HG02943 (cell line): ENCODE results near the gene RUNX2.

Source experiments
- ATAC-seq: cut with Tn5 transposase; IDR thresholded peaks from one replicate; pipeline ENCODE4 v1.9.1; 2021; ENCODE audit warnings: mild to moderate bottlenecking, low read depth, moderate library complexity; ENCODE audit not compliant: unreplicated experiment

RUNX2 gene

GRCh38 chr6:45633272-45633908, 305.3 kb downstream of the RUNX2 start:
- ATAC-seq: no peak

- no peak for ATAC-seq
Measured at GRCh38 chr6:45634231-45634630, 306.1 kb downstream of the RUNX2 start.

GRCh38 chr6:45635284-45635867, 307.2 kb downstream of the RUNX2 start:
- no peak for ATAC-seq

DNA sequence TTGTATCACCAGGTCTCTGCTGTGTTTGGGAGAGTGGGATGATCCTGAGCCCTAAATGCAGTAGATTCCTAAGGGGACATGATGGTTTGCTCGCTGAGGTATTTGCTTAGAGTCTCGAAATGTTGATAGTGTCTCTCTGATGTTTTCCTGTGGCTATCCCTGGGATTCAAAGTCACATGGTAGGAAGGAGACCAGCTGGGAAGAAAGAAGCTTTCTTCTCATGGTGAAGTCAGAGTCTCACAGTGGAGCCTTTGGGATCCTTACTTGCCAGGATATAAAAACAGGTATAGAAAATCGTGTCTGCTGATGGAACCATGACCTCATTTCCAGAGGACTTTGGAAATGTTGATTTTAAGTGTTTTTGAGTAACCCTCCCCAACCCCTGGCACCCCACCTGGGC, 308.9 kb downstream of the RUNX2 start:
- no peak for ATAC-seq

DNA sequence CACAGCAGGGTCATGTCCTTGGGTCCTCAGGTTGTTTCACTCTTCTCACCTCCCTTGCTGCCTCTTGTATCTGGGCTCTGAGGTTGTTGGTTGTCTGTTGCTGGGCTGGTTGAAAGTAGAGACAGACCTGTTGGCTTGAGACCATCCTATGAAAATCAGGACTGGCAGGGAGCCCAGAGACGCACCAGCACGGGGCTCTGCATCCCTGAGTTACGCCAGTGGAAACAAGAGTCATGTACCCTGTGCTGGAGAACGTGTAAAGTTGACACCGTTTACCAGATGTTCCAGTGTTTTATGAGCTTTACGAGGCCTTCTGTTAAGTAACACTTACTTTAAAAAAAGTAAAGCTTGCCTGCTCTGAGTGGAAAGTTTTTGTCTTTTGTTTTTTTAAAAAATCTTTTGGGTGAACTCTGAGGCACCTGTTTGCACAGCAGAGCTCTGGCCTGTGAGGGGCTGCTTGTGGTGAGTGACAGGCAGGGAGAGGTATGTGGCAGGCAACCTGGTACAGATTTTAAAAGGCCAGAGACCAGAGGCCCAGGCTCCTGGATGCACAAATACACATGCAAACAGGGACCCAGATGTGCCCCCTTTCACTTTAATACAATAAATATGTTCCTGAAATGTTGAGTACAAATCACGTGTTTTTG, 309.6 kb downstream of the RUNX2 start:
- no peak for ATAC-seq

- no peak for ATAC-seq
Measured at GRCh38 chr6:45640081-45640491, 312.0 kb downstream of the RUNX2 start.

GRCh38 chr6:45640811-45641210, 312.7 kb downstream of the RUNX2 start:
- ATAC-seq: no peak

DNA sequence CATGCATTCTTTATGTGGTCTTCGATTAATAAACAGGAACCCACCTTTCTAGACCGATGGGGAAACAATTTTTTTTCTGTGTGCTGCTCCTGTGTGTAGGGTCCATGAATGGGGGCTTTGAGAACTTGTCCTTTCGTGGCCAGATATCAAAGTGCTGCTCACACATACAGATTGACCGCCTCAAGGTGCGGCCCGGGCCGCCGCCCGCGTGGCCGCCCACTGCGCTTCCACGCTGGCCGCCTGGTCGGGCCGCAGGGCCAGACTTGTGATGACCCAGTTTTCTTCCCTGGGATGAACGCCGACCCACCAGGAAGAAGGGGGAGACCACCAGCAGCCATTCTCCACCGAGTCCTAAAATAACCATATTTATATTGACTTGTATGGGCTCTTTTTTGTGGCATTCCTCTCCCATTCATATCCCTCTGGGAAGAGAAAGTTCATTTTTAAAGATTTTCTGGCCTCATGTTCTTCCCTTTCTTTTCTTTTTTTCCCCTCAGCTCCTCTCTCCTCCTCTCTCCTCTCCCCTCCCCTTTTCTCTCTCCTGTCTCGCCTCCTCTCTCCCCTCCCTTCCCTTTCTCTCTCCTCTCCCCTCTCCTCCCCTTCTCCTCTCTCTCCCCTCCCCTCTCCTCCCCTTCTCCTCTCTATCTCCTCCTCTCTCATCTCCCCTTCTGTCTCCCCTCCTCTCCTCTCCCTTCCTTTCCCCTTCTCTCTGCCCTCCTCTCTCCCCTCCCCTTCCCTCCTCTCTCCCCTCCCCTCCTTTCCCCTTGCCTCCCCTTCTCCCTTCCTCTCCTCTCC, 314.4 kb downstream of the RUNX2 start:
- no peak for ATAC-seq

- ATAC-seq: no peak
Measured at GRCh38 chr6:45643126-45643525, 315.0 kb downstream of the RUNX2 start.

GRCh38 chr6:45644720-45645119, 316.6 kb downstream of the RUNX2 start:
- no peak for ATAC-seq

DNA sequence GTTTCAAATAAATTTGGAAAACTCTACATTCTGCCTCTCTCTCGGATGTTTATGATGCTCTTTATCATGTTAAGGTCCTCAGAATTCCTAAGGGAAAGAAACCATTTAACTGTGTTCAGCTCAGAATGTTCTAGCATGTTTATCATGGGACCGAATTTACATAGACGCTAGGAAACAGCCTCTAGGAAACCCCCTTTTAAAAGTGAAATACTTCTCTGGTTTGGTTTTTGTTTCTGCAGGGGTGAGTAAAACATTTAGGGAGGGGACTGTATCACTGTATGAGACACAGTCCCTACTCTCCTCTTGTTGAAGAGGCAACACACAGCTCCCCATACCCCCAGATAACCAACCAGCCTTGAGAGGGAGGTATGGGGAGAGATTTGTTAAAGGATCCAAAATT, 317.2 kb downstream of the RUNX2 start:
- ATAC-seq: no peak

DNA sequence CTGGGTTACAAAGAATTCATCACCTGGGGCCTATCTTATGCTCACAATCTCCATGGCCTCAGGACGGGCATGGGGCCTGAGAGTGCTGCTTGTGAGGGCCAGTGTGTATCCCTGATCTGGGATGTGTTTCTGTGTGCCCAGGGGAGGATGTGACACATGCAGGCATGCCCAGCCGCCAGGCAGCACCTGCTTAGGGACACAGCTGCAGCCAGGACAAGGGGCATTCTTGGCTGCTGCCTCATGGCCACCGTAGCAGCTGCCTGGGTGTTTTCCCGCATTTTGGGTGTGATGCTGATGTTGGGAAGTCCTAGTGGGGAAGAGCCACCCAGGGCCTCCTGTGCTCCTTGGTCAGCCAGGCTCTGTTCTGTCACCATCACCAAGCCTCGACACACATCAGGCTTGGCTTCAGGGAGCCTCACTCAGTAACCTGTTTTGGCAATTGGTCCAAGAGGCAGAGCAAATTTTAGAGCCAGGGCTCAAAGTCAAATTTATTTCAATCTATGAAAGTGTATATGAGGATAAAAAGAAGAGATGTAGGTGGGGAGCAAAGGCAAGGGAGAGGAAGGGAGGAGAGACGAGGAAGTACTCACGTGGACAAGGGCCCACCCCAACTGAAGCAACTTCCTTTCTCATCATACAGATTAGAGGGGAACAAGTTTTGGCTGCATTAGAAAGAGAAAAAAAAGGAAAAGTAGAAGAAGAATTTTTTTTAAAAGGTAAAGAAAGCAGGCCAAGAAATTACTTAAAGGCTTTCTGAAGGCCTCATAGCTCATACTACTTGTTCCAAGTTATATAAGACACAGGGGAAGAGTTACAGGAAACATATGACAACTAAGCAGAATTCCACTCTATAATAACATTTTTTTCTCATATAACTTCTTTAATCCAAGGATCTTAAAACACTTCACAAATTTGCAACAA, 319.5 kb downstream of the RUNX2 start:
- ATAC-seq: no peak

DNA sequence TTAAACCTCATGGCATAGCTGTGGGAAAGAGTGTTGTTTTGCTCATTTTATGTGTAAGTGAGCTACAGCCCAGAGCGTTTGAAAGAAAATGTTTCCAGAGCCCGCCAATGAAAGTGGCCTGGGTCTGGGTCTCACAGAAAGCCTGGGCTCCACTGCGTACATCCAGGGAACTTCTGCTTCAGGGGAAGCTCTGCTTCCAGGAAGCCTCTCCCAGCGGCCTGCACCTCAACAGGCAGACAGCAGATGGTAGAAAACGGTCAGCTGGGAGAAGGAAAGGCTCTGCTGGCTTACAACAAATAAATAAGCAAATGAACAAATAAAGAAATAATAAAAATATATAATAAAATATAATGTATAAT, 320.1 kb downstream of the RUNX2 start:
- no peak for ATAC-seq

DNA sequence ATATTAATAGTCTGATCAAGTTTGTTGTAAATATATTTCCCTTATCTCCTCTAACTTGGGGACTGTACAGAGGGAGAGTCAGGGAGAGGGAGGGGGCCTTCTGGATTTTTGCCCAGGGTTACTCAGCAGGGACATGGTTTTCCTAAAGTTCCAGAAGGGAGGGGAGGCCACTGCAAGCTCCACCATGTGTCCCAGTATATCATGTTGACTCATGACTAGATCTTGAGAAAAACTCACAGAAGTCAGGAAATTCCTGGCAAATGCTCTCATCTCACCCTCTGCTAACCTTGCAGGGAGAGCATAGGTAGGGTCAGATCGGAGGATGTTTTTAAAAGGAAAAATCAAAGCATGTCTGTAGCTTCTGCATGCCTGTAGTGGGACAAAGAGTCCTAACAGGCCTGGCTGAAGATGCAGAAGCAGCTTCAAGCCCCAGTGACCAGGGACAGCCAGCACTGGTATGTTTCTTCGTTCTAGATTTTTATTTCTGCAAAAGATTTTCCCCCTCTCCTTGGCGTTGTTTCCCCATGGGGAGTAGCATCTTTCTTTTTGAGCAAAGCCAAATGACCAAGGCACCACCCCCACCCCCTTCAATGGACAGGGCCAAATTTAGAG, 322.5 kb downstream of the RUNX2 start:
- ATAC-seq: no peak

GRCh38 chr6:45651301-45651700, 323.2 kb downstream of the RUNX2 start:
- no peak for ATAC-seq

DNA sequence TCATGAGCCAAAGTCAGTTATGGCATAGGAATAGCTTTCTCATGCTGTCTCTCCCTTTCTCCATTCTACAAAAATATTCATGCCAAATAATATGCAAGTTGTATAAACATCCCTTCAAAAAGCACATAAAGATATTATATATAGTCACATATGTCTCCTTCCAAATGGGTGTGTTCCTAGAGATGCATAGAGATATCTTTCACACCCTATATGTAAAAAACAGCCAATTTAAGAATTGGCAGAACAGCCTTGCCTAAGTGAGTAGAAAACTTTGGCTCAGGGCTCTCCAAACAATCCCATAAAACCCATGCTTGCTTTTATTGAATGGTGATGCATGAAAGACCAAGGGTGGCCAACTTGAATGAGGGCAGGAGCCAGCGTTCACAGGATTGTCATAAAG, 324.3 kb downstream of the RUNX2 start:
- no peak for ATAC-seq

- no peak for ATAC-seq
Measured at GRCh38 chr6:45653117-45653883, 325.2 kb downstream of the RUNX2 start.

GRCh38 chr6:45654673-45655072, 326.5 kb downstream of the RUNX2 start:
- ATAC-seq: no peak

DNA sequence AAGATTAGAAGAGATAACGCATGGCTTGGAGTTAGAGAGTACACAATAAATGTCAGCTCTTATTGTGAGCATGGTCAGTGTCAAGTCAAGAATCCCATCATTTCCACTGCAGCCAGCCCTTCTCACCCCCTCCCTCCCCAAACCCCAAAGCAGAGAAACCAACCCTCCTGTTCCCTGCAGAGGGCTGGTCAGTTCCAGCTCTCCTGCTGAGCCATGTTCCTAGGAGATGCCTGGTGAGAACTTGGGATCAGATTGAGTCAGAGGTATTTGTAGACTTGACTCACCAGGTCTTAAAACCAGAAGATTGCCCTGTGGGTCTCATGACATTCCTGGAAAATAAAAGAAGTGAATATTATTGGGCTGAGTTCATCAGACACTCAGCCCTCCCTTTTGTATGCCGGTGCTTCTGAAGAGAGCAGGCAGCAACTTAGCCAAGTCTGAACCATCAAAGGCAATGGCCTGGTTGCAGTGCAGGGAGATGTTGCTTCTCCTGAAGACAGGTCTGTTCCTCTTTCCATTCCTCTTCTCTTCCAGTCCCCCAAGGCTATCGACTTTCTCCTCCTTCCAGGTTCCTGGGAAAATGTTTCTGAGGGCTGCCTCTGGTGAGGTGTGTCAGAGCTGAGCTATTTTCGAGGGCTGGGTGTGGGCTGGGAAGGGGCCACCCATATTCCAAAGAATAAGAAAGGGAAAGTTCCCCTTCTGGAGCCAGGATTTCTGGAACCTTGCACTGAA, 327.8 kb downstream of the RUNX2 start:
- no peak for ATAC-seq
